HL-60/S4 (cell line): Measurements from ENCODE around the gene LIMS2.

Experiments used
- in situ Hi-C: fragments of 300-500 bp; cut with MboI; formaldehyde crosslinking; loops from 2 replicates; pipeline ENCODE4 v1.14.3; 2022; ENCODE audit warnings: low sequenced_read_pairs

The LIMS2 gene

GRCh38 chr2:127675331-127676261 lies at the start of gene LIMS2:
LIMS2 (minus strand) TSS chr2:127675530; CDS start chr2:127675024, 506 bp downstream.
- in situ Hi-C loops: no loop called here

GRCh38 chr2:127722807-127723206 lies 47.5 kb upstream of the LIMS2 start:
- in situ Hi-C loops: no loop called here

GRCh38 chr2:127721978-127722355 lies 46.6 kb upstream of the LIMS2 start:
- in situ Hi-C loops: no loop called here

- in situ Hi-C loops: no loop called here
Measured at GRCh38 chr2:127721311-127721977, 46.1 kb upstream of the LIMS2 start.

GRCh38 chr2:127719301-127720218 lies 44.2 kb upstream of the LIMS2 start:
- in situ Hi-C loops: no loop called here

- in situ Hi-C loops: no loop called here
Measured at GRCh38 chr2:127718271-127718670, 42.9 kb upstream of the LIMS2 start.

GRCh38 chr2:127715778-127716449 lies 40.6 kb upstream of the LIMS2 start:
- in situ Hi-C loops: no loop called here

GRCh38 chr2:127713562-127713961 lies 38.2 kb upstream of the LIMS2 start:
- in situ Hi-C loops: no loop called here

- in situ Hi-C loops: no loop called here
Measured at GRCh38 chr2:127712999-127713398, 37.7 kb upstream of the LIMS2 start.

- in situ Hi-C loops: no loop called here
Measured at GRCh38 chr2:127709336-127709735, 34.0 kb upstream of the LIMS2 start.

GRCh38 chr2:127707890-127708648 lies 32.7 kb upstream of the LIMS2 start:
- in situ Hi-C loops: no loop called here

- in situ Hi-C loops: no loop called here
Measured at GRCh38 chr2:127706215-127706990, 31.1 kb upstream of the LIMS2 start.

- in situ Hi-C loops: no loop called here
Measured at GRCh38 chr2:127705391-127706065, 30.2 kb upstream of the LIMS2 start.

GRCh38 chr2:127704641-127705390 lies 29.5 kb upstream of the LIMS2 start:
- in situ Hi-C loops: no loop called here

GRCh38 chr2:127703282-127703681 lies 28.0 kb upstream of the LIMS2 start:
- in situ Hi-C loops: no loop called here

- in situ Hi-C loops: no loop called here
Measured at GRCh38 chr2:127702395-127703009, 27.2 kb upstream of the LIMS2 start.

- in situ Hi-C loops: no loop called here
Measured at GRCh38 chr2:127701651-127702394, 26.5 kb upstream of the LIMS2 start.
